GM19025 (cell line): ENCODE measurements around the gene PDLIM7.

ENCODE experiments used
- ATAC-seq: cut with Tn5 transposase; IDR thresholded peaks from one replicate; pipeline ENCODE4 v1.9.1; 2021; ENCODE audit warnings: mild to moderate bottlenecking, low read depth, moderate library complexity; ENCODE audit not compliant: unreplicated experiment

PDLIM7 gene

GRCh38 chr5:177434437-177434836, 63.0 kb downstream of the PDLIM7 start:
- no peak for ATAC-seq

DNA sequence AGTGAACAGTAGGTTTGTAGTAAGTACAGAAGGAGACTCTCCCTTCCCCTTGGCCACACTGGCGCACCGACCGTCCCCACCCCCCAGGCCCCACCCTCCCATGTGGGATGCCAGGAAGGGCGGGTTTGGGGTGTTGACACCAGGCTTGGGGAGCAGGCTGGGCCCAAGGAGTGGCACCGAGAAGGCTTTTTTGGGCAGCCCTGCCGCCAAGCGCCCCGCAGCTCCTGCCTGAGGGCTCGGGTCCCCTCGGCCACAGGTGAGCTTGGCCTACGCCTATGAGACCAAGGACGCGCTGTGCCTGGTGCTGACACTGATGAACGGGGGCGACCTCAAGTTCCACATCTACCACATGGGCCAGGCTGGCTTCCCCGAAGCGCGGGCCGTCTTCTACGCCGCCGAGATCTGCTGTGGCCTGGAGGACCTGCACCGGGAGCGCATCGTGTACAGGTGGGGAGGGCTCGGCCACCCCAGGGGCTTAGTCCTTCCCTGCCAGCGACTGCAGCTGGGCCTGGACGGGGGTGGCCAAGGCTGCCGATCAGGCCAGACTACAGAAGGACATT, 63.7 kb downstream of the PDLIM7 start:
- no peak for ATAC-seq
